ENCODE results near the gene MARVELD2. TPM values are rescaled to one million over a fixed set of nuclear protein-coding genes. Genes with fewer than 3 reads are reported as not detected.
"Not testable (repeated sequence)": the region's sequence is repeated elsewhere in the genome, so short reads cannot be mapped to it uniquely, and the experiment has no call there.

MARVELD2 gene
- total RNA-seq, 1 donor from 2014 or later: 19.5 TPM

- no peaks in the 10 kb centered on the region for H3K27me3 ChIP-seq (ENCODE audit: control insufficient read depth, insufficient read depth, low read length)
- no peak for DNase-seq (ENCODE audit: low read depth)
- no peak for FAIRE-seq
- no peak for TF ChIP-seq CTCF (IDR thresholded peaks at IDR 0.05; ENCODE audit: insufficient read depth, low read length, severe bottlenecking)
- no peak overlapping the region for H3K4me3 ChIP-seq (ENCODE audit: low read depth, low read length)
- no peaks in the 10 kb centered on the region for H3K36me3 ChIP-seq (ENCODE audit: control insufficient read depth, insufficient read depth, low read length)
Measured at GRCh38 chr5:69454460-69455249, 39.7 kb downstream of the MARVELD2 start.

DNA sequence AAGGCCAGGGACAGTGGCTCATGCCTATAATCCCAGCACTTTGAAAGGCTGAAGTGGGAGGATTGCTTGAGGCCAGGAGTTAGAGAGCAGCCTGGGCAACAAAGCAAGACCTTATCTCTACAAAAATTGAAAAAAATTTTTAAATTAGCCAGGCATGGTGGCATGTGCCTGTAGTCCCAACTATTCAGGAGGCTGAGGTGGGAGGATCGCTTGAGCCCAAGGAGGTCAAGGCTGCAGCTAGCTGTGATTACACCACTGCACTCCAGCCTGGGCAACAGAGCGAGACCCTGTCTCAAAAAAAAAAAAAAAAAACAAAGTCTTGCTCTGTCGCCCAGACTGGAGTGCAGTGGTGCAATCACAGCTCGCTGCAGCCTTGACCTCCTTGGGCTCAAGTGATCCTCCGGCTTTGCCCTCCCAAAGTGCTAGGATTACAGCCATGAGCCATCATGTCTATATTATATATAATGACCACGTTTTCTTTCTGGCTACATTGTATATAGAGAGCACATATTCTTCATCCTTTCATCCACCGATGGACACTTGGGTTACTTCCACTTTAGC lies 40.6 kb downstream of the MARVELD2 start:
- DNase-seq (ENCODE audit: low read depth); H3K4me3 ChIP-seq (ENCODE audit: low read depth, low read length); FAIRE-seq; H3K27me3 ChIP-seq (ENCODE audit: control insufficient read depth, insufficient read depth, low read length); H3K36me3 ChIP-seq (ENCODE audit: control insufficient read depth, insufficient read depth, low read length): not testable (repeated sequence)

DNA sequence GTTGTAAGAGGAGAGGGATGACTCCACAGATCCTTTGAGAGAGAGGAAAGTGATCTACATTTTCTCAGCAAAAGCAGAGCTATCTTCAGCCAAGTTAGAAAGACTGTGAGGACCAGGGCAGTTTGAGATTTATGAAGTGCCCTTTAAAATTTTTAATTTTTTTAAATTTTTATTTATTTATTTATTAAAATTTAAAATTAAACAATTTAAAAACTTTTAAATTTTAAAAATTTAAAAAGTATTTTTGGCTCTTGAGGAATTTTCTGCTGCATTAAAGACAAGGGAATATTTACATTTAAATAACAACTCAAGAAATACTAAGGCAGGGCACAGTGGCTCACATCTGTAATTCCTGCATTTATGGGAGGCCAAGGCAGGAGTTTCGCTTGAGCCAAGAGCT lies 47.3 kb downstream of the MARVELD2 start:
- TF ChIP-seq CTCF (IDR thresholded peaks at IDR 0.05; ENCODE audit: insufficient read depth, low read length, severe bottlenecking): no peak
- no peaks in the 10 kb centered on the region for H3K36me3 ChIP-seq (ENCODE audit: control insufficient read depth, insufficient read depth, low read length)
- no peaks in the 10 kb centered on the region for H3K27me3 ChIP-seq (ENCODE audit: control insufficient read depth, insufficient read depth, low read length)
- DNase-seq (ENCODE audit: low read depth) (no peak), FAIRE-seq (no peak)
- no peak overlapping the region for H3K4me3 ChIP-seq (ENCODE audit: low read depth, low read length)

GRCh38 chr5:69466375-69466774 lies 51.5 kb downstream of the MARVELD2 start:
- H3K27me3 ChIP-seq (ENCODE audit: control insufficient read depth, insufficient read depth, low read length); DNase-seq (ENCODE audit: low read depth); H3K36me3 ChIP-seq (ENCODE audit: control insufficient read depth, insufficient read depth, low read length); FAIRE-seq; H3K4me3 ChIP-seq (ENCODE audit: low read depth, low read length): not testable (repeated sequence)

- no peak for FAIRE-seq
- no peak for DNase-seq (ENCODE audit: low read depth)
- no peaks in the 10 kb centered on the region for H3K36me3 ChIP-seq (ENCODE audit: control insufficient read depth, insufficient read depth, low read length)
- TF ChIP-seq CTCF (IDR thresholded peaks at IDR 0.05; ENCODE audit: insufficient read depth, low read length, severe bottlenecking): no peak
- no peak overlapping the region for H3K4me3 ChIP-seq (ENCODE audit: low read depth, low read length)
- no peaks in the 10 kb centered on the region for H3K27me3 ChIP-seq (ENCODE audit: control insufficient read depth, insufficient read depth, low read length)
Measured at GRCh38 chr5:69467442-69468225, 52.7 kb downstream of the MARVELD2 start.

DNA sequence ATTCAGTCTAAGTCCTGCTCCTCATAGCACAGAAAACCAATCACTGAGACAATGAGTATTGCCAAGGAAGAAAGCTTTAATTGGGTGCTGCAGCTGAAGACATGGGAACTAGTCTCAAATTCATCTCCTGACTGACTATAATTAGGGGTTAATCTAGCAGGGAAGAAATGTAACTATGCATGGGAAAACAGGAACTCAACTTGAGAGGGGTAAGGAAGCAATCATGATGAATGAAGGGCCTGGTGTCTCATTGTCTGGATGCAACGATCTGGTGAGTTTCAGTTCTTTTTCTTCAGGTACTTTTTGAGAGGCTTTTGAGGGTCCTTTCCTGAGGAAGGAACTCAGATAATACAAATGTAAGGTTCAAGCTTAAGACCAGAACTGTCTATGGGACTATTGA lies 53.7 kb downstream of the MARVELD2 start:
- H3K36me3 ChIP-seq (ENCODE audit: control insufficient read depth, insufficient read depth, low read length): no peaks in the 10 kb centered on the region
- DNase-seq (ENCODE audit: low read depth): no peak
- FAIRE-seq: no peak
- TF ChIP-seq CTCF (IDR thresholded peaks at IDR 0.05; ENCODE audit: insufficient read depth, low read length, severe bottlenecking): no peak
- H3K27me3 ChIP-seq (ENCODE audit: control insufficient read depth, insufficient read depth, low read length): no peaks in the 10 kb centered on the region
- no peak overlapping the region for H3K4me3 ChIP-seq (ENCODE audit: low read depth, low read length)

GRCh38 chr5:69471516-69471915 lies 56.6 kb downstream of the MARVELD2 start:
- not testable (repeated sequence) for H3K4me3 ChIP-seq (ENCODE audit: low read depth, low read length)

DNA sequence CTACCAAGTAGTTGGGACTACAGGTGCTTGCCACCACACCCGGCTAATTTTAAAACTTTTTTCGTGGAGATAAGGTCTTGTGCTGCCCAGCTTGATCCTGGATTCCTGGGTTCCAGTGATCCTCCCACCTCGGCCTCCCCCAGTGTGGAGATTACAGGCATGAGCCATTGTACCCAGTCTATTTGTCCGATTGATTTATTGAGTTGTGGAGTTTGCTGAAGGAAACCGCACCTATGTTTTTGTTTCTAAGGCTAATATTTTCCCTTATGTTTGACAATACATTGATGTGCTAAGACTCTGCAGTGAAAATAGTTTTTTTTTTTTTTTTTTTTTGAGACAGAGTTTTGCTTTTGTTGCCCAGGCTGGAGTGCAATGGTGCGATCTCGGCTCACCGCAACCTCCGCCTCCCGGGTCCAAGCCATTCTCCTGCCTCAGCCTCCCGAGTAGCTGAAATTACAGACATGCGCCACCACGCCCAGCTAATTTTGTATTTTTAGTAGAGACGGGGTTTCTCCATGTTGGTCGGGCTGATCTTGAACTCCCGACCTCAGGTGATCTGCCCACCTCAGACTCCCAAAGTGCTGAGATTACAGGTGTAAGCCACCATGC lies 57.7 kb downstream of the MARVELD2 start:
- not testable (repeated sequence) for H3K36me3 ChIP-seq (ENCODE audit: control insufficient read depth, insufficient read depth, low read length); H3K27me3 ChIP-seq (ENCODE audit: control insufficient read depth, insufficient read depth, low read length); FAIRE-seq; H3K4me3 ChIP-seq (ENCODE audit: low read depth, low read length); DNase-seq (ENCODE audit: low read depth)

More at GRCh38 chr5:69471516-69471915, 56.6 kb downstream of the MARVELD2 start:
- FAIRE-seq; H3K36me3 ChIP-seq (ENCODE audit: control insufficient read depth, insufficient read depth, low read length); DNase-seq (ENCODE audit: low read depth); H3K27me3 ChIP-seq (ENCODE audit: control insufficient read depth, insufficient read depth, low read length): not testable (repeated sequence)
